H1 (cell line): ENCODE results near the gene LCN10. TPM values are rescaled to one million over a fixed set of nuclear protein-coding genes. Genes with fewer than 3 reads are reported as not detected.

ENCODE experiments used
- BCL11A ChIP-seq, 2 experiments: IDR thresholded peaks; one replicate each; pipeline ENCODE4 v1.6.1; 2011; ENCODE audit warnings: low read depth in 2 of 2, low read length in 2 of 2, mild to moderate bottlenecking in 2 of 2
- BRCA1 ChIP-seq: IDR thresholded peaks from 2 replicates; pipeline ENCODE4 v1.6.1; 2012; ENCODE audit warnings: low read depth, low read length, improper control_type of control experiment
- GTF2F1 ChIP-seq: IDR thresholded peaks from 2 replicates; pipeline ENCODE4 v1.6.1; 2012; ENCODE audit warnings: low read depth, low read length, improper control_type of control experiment, borderline replicate concordance
- HDAC2 ChIP-seq, 2 experiments: fragments of 300-600 bp in 1 of 2; sonication (generic) in 1 of 2; IDR thresholded peaks; 2 replicates each; pipeline ENCODE4 v1.6.1; 2011 to 2012; ENCODE audit warnings: low read depth in 2 of 2, low read length in 2 of 2, mild to moderate bottlenecking in 2 of 2, moderate library complexity in 2 of 2, borderline replicate concordance in 1 of 2, inconsistent platforms in 1 of 2
- SAP30 ChIP-seq: fragments of 300-600 bp; sonication (generic); IDR thresholded peaks from 2 replicates; pipeline ENCODE4 v1.7.1; 2012; ENCODE audit warnings: low read length, moderate library complexity, mild to moderate bottlenecking, inconsistent platforms; ENCODE audit not compliant: insufficient read depth, insufficient replicate concordance
- SIX5 ChIP-seq: IDR thresholded peaks from 2 replicates; pipeline ENCODE4 v1.6.1; 2011; ENCODE audit warnings: mild to moderate bottlenecking, low read depth, low read length
- polyA plus RNA-seq, 7 experiments: library from polyadenylated mRNA; depleted of rRNA in 3 of 7; stranded (reverse) in 5 of 7; unstranded in 2 of 7; fragments of >200 nt in 5 of 7; fragments of 200-250 nt in 2 of 7; gene quantifications; 1 replicate in 5 of 7; 2 replicates in 1 of 7; 4 replicates in 1 of 7; pipeline versions ENCODE4 v1.2.1 to v1.2.3, GENCODE V29; 2011 to 2013; ENCODE audit warnings: missing spikeins in 2 of 7, mixed read lengths in 2 of 7
- total RNA-seq: library from RNA; stranded (reverse); fragmentation: NEBNext Ultra II Directional; extraction: Animal tissue kit (Norgen Biotek cat#: 25700); gene quantifications from 2 replicates; pipeline ENCODE4 v1.2.1, GENCODE V29; 2021
- TF ChIP-seq, protein P1 (sequence below): fragments of 300-600 bp; sonication (generic); IDR thresholded peaks from 2 replicates; pipeline ENCODE4 v1.7.1; 2012; ENCODE audit warnings: low read length, moderate library complexity, mild to moderate bottlenecking, inconsistent platforms; ENCODE audit not compliant: insufficient replicate concordance

The LCN10 gene
- total and polyA plus RNA-seq, 2 of the 8 experiments (the other 6 are each of a cell fraction or from before 2014, with no cell fraction given) = 2.6 to 2.8 TPM

- TF ChIP-seq GTF2F1 = no peak
- no peak for TF ChIP-seq SAP30
- TF ChIP-seq BCL11A (IDR thresholded peaks at IDR 0.05; ENCODE audit: low read depth in 2 of 2, low read length in 2 of 2) = no peak
- no peak for TF ChIP-seq BRCA1
- TF ChIP-seq, protein P1, sequence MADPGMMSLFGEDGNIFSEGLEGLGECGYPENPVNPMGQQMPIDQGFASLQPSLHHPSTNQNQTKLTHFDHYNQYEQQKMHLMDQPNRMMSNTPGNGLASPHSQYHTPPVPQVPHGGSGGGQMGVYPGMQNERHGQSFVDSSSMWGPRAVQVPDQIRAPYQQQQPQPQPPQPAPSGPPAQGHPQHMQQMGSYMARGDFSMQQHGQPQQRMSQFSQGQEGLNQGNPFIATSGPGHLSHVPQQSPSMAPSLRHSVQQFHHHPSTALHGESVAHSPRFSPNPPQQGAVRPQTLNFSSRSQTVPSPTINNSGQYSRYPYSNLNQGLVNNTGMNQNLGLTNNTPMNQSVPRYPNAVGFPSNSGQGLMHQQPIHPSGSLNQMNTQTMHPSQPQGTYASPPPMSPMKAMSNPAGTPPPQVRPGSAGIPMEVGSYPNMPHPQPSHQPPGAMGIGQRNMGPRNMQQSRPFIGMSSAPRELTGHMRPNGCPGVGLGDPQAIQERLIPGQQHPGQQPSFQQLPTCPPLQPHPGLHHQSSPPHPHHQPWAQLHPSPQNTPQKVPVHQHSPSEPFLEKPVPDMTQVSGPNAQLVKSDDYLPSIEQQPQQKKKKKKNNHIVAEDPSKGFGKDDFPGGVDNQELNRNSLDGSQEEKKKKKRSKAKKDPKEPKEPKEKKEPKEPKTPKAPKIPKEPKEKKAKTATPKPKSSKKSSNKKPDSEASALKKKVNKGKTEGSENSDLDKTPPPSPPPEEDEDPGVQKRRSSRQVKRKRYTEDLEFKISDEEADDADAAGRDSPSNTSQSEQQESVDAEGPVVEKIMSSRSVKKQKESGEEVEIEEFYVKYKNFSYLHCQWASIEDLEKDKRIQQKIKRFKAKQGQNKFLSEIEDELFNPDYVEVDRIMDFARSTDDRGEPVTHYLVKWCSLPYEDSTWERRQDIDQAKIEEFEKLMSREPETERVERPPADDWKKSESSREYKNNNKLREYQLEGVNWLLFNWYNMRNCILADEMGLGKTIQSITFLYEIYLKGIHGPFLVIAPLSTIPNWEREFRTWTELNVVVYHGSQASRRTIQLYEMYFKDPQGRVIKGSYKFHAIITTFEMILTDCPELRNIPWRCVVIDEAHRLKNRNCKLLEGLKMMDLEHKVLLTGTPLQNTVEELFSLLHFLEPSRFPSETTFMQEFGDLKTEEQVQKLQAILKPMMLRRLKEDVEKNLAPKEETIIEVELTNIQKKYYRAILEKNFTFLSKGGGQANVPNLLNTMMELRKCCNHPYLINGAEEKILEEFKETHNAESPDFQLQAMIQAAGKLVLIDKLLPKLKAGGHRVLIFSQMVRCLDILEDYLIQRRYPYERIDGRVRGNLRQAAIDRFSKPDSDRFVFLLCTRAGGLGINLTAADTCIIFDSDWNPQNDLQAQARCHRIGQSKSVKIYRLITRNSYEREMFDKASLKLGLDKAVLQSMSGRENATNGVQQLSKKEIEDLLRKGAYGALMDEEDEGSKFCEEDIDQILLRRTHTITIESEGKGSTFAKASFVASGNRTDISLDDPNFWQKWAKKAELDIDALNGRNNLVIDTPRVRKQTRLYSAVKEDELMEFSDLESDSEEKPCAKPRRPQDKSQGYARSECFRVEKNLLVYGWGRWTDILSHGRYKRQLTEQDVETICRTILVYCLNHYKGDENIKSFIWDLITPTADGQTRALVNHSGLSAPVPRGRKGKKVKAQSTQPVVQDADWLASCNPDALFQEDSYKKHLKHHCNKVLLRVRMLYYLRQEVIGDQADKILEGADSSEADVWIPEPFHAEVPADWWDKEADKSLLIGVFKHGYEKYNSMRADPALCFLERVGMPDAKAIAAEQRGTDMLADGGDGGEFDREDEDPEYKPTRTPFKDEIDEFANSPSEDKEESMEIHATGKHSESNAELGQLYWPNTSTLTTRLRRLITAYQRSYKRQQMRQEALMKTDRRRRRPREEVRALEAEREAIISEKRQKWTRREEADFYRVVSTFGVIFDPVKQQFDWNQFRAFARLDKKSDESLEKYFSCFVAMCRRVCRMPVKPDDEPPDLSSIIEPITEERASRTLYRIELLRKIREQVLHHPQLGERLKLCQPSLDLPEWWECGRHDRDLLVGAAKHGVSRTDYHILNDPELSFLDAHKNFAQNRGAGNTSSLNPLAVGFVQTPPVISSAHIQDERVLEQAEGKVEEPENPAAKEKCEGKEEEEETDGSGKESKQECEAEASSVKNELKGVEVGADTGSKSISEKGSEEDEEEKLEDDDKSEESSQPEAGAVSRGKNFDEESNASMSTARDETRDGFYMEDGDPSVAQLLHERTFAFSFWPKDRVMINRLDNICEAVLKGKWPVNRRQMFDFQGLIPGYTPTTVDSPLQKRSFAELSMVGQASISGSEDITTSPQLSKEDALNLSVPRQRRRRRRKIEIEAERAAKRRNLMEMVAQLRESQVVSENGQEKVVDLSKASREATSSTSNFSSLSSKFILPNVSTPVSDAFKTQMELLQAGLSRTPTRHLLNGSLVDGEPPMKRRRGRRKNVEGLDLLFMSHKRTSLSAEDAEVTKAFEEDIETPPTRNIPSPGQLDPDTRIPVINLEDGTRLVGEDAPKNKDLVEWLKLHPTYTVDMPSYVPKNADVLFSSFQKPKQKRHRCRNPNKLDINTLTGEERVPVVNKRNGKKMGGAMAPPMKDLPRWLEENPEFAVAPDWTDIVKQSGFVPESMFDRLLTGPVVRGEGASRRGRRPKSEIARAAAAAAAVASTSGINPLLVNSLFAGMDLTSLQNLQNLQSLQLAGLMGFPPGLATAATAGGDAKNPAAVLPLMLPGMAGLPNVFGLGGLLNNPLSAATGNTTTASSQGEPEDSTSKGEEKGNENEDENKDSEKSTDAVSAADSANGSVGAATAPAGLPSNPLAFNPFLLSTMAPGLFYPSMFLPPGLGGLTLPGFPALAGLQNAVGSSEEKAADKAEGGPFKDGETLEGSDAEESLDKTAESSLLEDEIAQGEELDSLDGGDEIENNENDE = no peak
- no peak for TF ChIP-seq HDAC2 (IDR thresholded peaks at IDR 0.05; ENCODE audit: borderline replicate concordance in 1 of 2, low read depth in 2 of 2, low read length in 2 of 2)
- peak; percentile 74 for TF ChIP-seq SIX5
These were observed 30.8 kb upstream of the LCN10 start (continued) for GRCh38 chr9:136773386-136774044.
